GM23248 (cell line): ENCODE measurements around the gene SCAANT1.

Experiments used
- EZH2 ChIP-seq: fragments of 200-600 bp; sonication (generic); IDR thresholded peaks from 2 replicates; pipeline ENCODE4 v1.6.1; 2018; ENCODE audit warnings: antibody characterized with exemption, mild to moderate bottlenecking; ENCODE audit not compliant: insufficient read depth, poor library complexity, severe bottlenecking
- EZH2phosphoT487 ChIP-seq: fragments of 200-600 bp; sonication (generic); IDR thresholded peaks from 2 replicates; pipeline ENCODE4 v1.6.1; 2018; ENCODE audit warnings: antibody characterized with exemption, moderate library complexity, mild to moderate bottlenecking, low read depth; ENCODE audit not compliant: insufficient read depth

DNA sequence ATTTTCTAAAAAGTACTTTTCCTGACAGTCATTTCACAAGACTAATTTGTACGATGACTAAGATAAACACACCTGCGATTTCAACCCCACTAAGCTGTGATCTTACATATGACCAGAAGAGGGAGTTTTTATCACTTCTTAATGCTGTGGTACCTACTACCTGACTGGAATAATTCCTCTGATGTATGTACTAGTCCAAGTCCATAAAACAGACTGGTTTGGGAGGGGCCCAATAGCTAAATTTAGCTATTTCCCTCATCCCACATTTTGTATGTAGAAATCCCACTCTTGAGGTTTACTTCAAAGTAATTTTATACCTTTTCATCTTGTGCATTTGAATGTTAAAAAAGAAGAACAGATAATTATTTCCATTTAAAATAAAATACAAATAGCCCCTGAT, 49.7 kb upstream of the SCAANT1 start:
- no peak for TF ChIP-seq EZH2
- TF ChIP-seq EZH2phosphoT487 = no peak
